H1 (cell line): Measurements from ENCODE around the gene HPS3. TPM values are rescaled to one million over a fixed set of nuclear protein-coding genes. Genes with fewer than 3 reads are reported as not detected.

ENCODE experiments used
- CTCF ChIA-PET: fragments of 300-600 bp; sonication (Branson Sonifier 250); formaldehyde crosslinking; loops from one replicate; lab custom pipeline; 2021; ENCODE audit not compliant: partially characterized antibody; lab: Charles Lee
- POLR2A ChIA-PET: fragments of 300-600 bp; sonication (Branson Sonifier 250); formaldehyde crosslinking; loops from one replicate; lab custom pipeline; 2021; ENCODE audit warnings: inconsistent platforms; ENCODE audit not compliant: partially characterized antibody; lab: Charles Lee
- DNase-seq, 2 experiments: peaks; one replicate each; pipeline versions ENCODE4 v3.0.0 to v3.0.0-alpha.2; 2010 to 2022; ENCODE audit warnings: low spot score in 2 of 2, low read depth in 1 of 2, mixed read lengths in 1 of 2
- FAIRE-seq: peaks from 2 replicates; lab custom pipeline; 2011; peaks lifted over from hg19 to GRCh38; lab: Jason Lieb, UNC
- H2AFZ ChIP-seq: 2 replicates; pipeline ENCODE4 v1.8.1; 2012; ENCODE audit warnings: low read length, inconsistent platforms
- H2AK5ac ChIP-seq: 2 replicates; pipeline ENCODE4 v1.6.1; 2013; ENCODE audit warnings: low read depth, low read length
- H2BK120ac ChIP-seq: replicated peaks from 2 replicates; pipeline ENCODE3; 2013; ENCODE audit warnings: low read depth, low read length, inconsistent platforms
- H2BK12ac ChIP-seq: 2 replicates; pipeline ENCODE4 v1.6.1; 2013; ENCODE audit warnings: low read depth, low read length
- H2BK15ac ChIP-seq: 2 replicates; pipeline ENCODE4 v1.6.1; 2013; ENCODE audit warnings: low read length
- H2BK20ac ChIP-seq: 2 replicates; pipeline ENCODE4 v1.6.1; 2013; ENCODE audit warnings: low read length
- H2BK5ac ChIP-seq: 2 replicates; pipeline ENCODE4 v1.6.1; 2013; ENCODE audit warnings: low read depth, low read length
- H3K14ac ChIP-seq: 2 replicates; pipeline ENCODE4 v1.6.1; 2013; ENCODE audit warnings: inconsistent platforms; ENCODE audit not compliant: insufficient read length
- H3K18ac ChIP-seq: 2 replicates; pipeline ENCODE4 v1.6.1; 2013; ENCODE audit warnings: low read length; ENCODE audit errors: extremely low read depth
- H3K23ac ChIP-seq: 2 replicates; pipeline ENCODE4 v1.6.1; 2013; ENCODE audit warnings: inconsistent platforms; ENCODE audit not compliant: insufficient read length
- H3K23me2 ChIP-seq: 2 replicates; pipeline ENCODE4 v1.6.1; 2013; ENCODE audit warnings: low read depth, low read length
- H3K27ac ChIP-seq: 2 replicates; pipeline ENCODE4 v1.6.1; 2011; ENCODE audit warnings: low read depth, low read length, inconsistent platforms
- H3K27me3 ChIP-seq, 4 experiments: replicated peaks in 1 of 4; 1 replicate in 1 of 4; 2 replicates in 3 of 4; pipeline versions ENCODE4 v1.6.1 to v1.8.1; 2011 to 2013; ENCODE audit warnings: low read length in 3 of 4, mild to moderate bottlenecking in 3 of 4, inconsistent platforms in 2 of 4, mixed read lengths in 2 of 4, moderate library complexity in 1 of 4; ENCODE audit not compliant: control insufficient read depth in 3 of 4, insufficient read depth in 3 of 4; ENCODE audit errors: extremely low read depth in 1 of 4
- H3K36me3 ChIP-seq, 4 experiments: 2 replicates each; pipeline versions ENCODE4 v1.6.1 to v1.8.1; 2011 to 2013; ENCODE audit warnings: mild to moderate bottlenecking in 4 of 4, low read length in 3 of 4, moderate library complexity in 2 of 4, control low read depth in 1 of 4, inconsistent platforms in 1 of 4; ENCODE audit not compliant: insufficient read depth in 4 of 4, control insufficient read depth in 2 of 4
- H3K4ac ChIP-seq: replicated peaks from 2 replicates; pipeline ENCODE3; 2013; ENCODE audit warnings: low read length, low read depth, mixed read lengths, inconsistent platforms; ENCODE audit not compliant: insufficient read length
- H3K4me1 ChIP-seq, 4 experiments: replicated peaks in 1 of 4; 1 replicate in 1 of 4; 2 replicates in 3 of 4; pipeline versions ENCODE4 v1.6.1 to v1.8.1; 2011 to 2013; ENCODE audit warnings: low read length in 3 of 4, inconsistent platforms in 2 of 4, mixed read lengths in 1 of 4; ENCODE audit not compliant: insufficient read depth in 4 of 4, control insufficient read depth in 3 of 4
- H3K4me2 ChIP-seq, 2 experiments: 2 replicates each; pipeline versions ENCODE4 v1.6.1 to v1.8.1; 2011 to 2013; ENCODE audit warnings: low read depth in 2 of 2, low read length in 2 of 2, control low read depth in 1 of 2, inconsistent platforms in 1 of 2, mild to moderate bottlenecking in 1 of 2; ENCODE audit not compliant: insufficient read depth in 1 of 2
- H3K4me3 ChIP-seq, 4 experiments: fragments of 200-600, 300-600 bp in 1 of 4; sonication (generic), shearing (Covaris generic), sonication (Bioruptor Twin) in 1 of 4; 2 replicates each; pipeline versions ENCODE4 v1.5.1 to v1.8.1; 2011 to 2016; ENCODE audit warnings: low read length in 4 of 4, low read depth in 3 of 4, control low read depth in 2 of 4, inconsistent platforms in 2 of 4, mild to moderate bottlenecking in 2 of 4, mixed read lengths in 1 of 4, moderate library complexity in 1 of 4; ENCODE audit not compliant: insufficient read depth in 2 of 4; ENCODE audit errors: extremely low read depth in 1 of 4
- H3K56ac ChIP-seq: replicated peaks from 2 replicates; pipeline ENCODE3; 2013; ENCODE audit warnings: low read depth, mild to moderate bottlenecking, mixed read lengths, low read length, inconsistent platforms; ENCODE audit not compliant: insufficient read length
- H3K79me1 ChIP-seq: 2 replicates; pipeline ENCODE4 v1.6.1; 2013; ENCODE audit warnings: low read depth, low read length, control low read depth
- H3K79me2 ChIP-seq, 2 experiments: 2 replicates each; pipeline versions ENCODE4 v1.6.1 to v1.8.1; 2012 to 2013; ENCODE audit warnings: low read length in 2 of 2, mild to moderate bottlenecking in 2 of 2, inconsistent platforms in 1 of 2; ENCODE audit not compliant: insufficient read depth in 2 of 2, control insufficient read depth in 1 of 2
- H3K9ac ChIP-seq, 4 experiments: replicated peaks in 1 of 4; 1 replicate in 1 of 4; 2 replicates in 3 of 4; pipeline versions ENCODE4 v1.6.1 to v1.8.1; 2011 to 2013; ENCODE audit warnings: low read depth in 3 of 4, low read length in 3 of 4, control low read depth in 2 of 4, mild to moderate bottlenecking in 2 of 4, moderate library complexity in 2 of 4, inconsistent platforms in 1 of 4; ENCODE audit errors: extremely low read depth in 1 of 4
- H3K9me3 ChIP-seq, 2 experiments: 2 replicates each; pipeline versions ENCODE4 v1.6.1 to v1.8.1; 2012 to 2013; ENCODE audit warnings: mild to moderate bottlenecking in 2 of 2, moderate library complexity in 2 of 2, control low read depth in 1 of 2, inconsistent platforms in 1 of 2, low read depth in 1 of 2, low read length in 1 of 2, mixed read lengths in 1 of 2; ENCODE audit not compliant: insufficient read depth in 2 of 2
- H4K20me1 ChIP-seq, 2 experiments: replicated peaks in 1 of 2; 2 replicates each; pipeline versions ENCODE3 to v1.8.1; 2011 to 2013; ENCODE audit warnings: inconsistent platforms in 2 of 2, low read length in 2 of 2, mild to moderate bottlenecking in 1 of 2; ENCODE audit not compliant: insufficient read depth in 2 of 2, control insufficient read depth in 1 of 2
- H4K5ac ChIP-seq: 2 replicates; pipeline ENCODE4 v1.6.1; 2013; ENCODE audit warnings: low read length, low read depth, mixed read lengths, inconsistent platforms; ENCODE audit not compliant: insufficient read length
- H4K8ac ChIP-seq: 2 replicates; pipeline ENCODE4 v1.8.0; 2013; ENCODE audit warnings: mild to moderate bottlenecking, moderate library complexity, low read length, inconsistent platforms; ENCODE audit not compliant: insufficient read depth; ENCODE audit errors: extremely low read depth
- H4K91ac ChIP-seq: replicated peaks from 2 replicates; pipeline ENCODE3; 2013; ENCODE audit warnings: low read length, mixed read lengths, inconsistent platforms; ENCODE audit not compliant: insufficient read length
- TAF7 ChIP-seq: optimal IDR thresholded peaks from 2 replicates; pipeline ENCODE3; 2011; ENCODE audit warnings: low read depth, mild to moderate bottlenecking, inconsistent platforms, low read length, moderate library complexity, borderline replicate concordance
- WGBS, 2 experiments: shearing (Covaris generic) in 1 of 2; methylation state at CpG; one replicate each; pipeline versions ENCODE4 v1.1.6 to v1.1.7; 2013 to 2015; ENCODE audit warnings: low lambda C conversion rate in 2 of 2, mixed read lengths in 2 of 2, inconsistent platforms in 1 of 2, low coverage in 1 of 2, missing lambda C conversion rate in 1 of 2; ENCODE audit not compliant: insufficient replicate concordance in 2 of 2, insufficient coverage in 1 of 2, insufficient read length in 1 of 2; ENCODE audit errors: extremely low coverage in 1 of 2, missing lambda C conversion rate in 1 of 2; 5-methylcytosine and 5-hydroxymethylcytosine counted together
- polyA plus RNA-seq, 7 experiments: library from polyadenylated mRNA; depleted of rRNA in 3 of 7; stranded (reverse) in 5 of 7; unstranded in 2 of 7; fragments of >200 nt in 5 of 7; fragments of 200-250 nt in 2 of 7; gene quantifications; 1 replicate in 5 of 7; 2 replicates in 1 of 7; 4 replicates in 1 of 7; pipeline versions ENCODE4 v1.2.1 to v1.2.3, GENCODE V29; 2011 to 2013; ENCODE audit warnings: missing spikeins in 2 of 7, mixed read lengths in 2 of 7
- total RNA-seq: library from RNA; stranded (reverse); fragmentation: NEBNext Ultra II Directional; extraction: Animal tissue kit (Norgen Biotek cat#: 25700); gene quantifications from 2 replicates; pipeline ENCODE4 v1.2.1, GENCODE V29; 2021

HPS3 gene
- total and polyA plus RNA-seq, 2 of the 8 experiments (the other 6 are each of a cell fraction or from before 2014, with no cell fraction given): 23.7 to 48.7 TPM

- no peak overlapping the region for H4K5ac ChIP-seq
- no peak overlapping the region for H3K14ac ChIP-seq
- no peaks in the 10 kb centered on the region for H3K79me2 ChIP-seq
- 96% methylated on average over 2 of the region's 2 CpGs; no CpG with 5 or more reads in 1 of the 2 experiments for WGBS, 2 experiments
- no peak overlapping the region for H2BK120ac ChIP-seq
- H2BK20ac ChIP-seq: no peak overlapping the region
- no peaks in the 10 kb centered on the region for H4K20me1 ChIP-seq
- H2BK15ac ChIP-seq: no peak overlapping the region
- H3K4me1 ChIP-seq: peaks cover 0 to 8% (median 0%) of the 10 kb centered on the region in 4 experiments; a peak in 2 of 7 replicates
- H3K18ac ChIP-seq: no peak overlapping the region
- H3K79me1 ChIP-seq: no peaks in the 10 kb centered on the region
- no peak overlapping the region for H3K4me2 ChIP-seq
- H4K91ac ChIP-seq: no peak overlapping the region
- ChIA-PET CTCF (interaction anchor here (1.2 kb wide), 1 partner anchor 66 kb away, joined by 3 read pairs; no protein-coding TSS in a partner anchor), POLR2A (interaction anchor here (1.4 to 1.6 kb wide), 2 partner anchors 10 to 11 kb away, joined by 3 to 5 read pairs; no protein-coding TSS in a partner anchor)
- FAIRE-seq: no peak
- no peak overlapping the region for H2BK5ac ChIP-seq
- DNase-seq: no peak
- no peak overlapping the region for H3K9ac ChIP-seq
- no peak overlapping the region for H3K27ac ChIP-seq
- no peak overlapping the region for H2AFZ ChIP-seq
- H2BK12ac ChIP-seq: no peak overlapping the region
- H3K23ac ChIP-seq: no peak overlapping the region
- peaks cover 0 to 10% (median 2%) of the 10 kb centered on the region in 4 experiments; a peak in 3 of 8 replicates for H3K36me3 ChIP-seq
- H4K8ac ChIP-seq: no peak overlapping the region
- H3K56ac ChIP-seq: no peak overlapping the region
- H3K4me3 ChIP-seq: no peak overlapping the region
- no peaks in the 10 kb centered on the region for H3K23me2 ChIP-seq
- H2AK5ac ChIP-seq: no peak overlapping the region
- H3K27me3 ChIP-seq: no peaks in the 10 kb centered on the region
- H3K9me3 ChIP-seq: peaks cover 0 to 9% of the 10 kb centered on the region in 2 experiments; a peak in 2 of 4 replicates
- H3K4ac ChIP-seq: no peak overlapping the region
- TF ChIP-seq TAF7: peak; percentile 92
These were observed 56.8 kb downstream of the HPS3 start for GRCh38 chr3:149186219-149186618.
